HG03159 (cell line): ENCODE results near the gene JADE2.
"Not testable (repeated sequence)": the region's sequence is repeated elsewhere in the genome, so short reads cannot be mapped to it uniquely, and the experiment has no call there.

Source experiments
- ATAC-seq: cut with Tn5 transposase; IDR thresholded peaks from one replicate; pipeline ENCODE4 v1.9.1; 2021; ENCODE audit warnings: mild to moderate bottlenecking, moderate library complexity; ENCODE audit not compliant: unreplicated experiment

JADE2 gene

GRCh38 chr5:134550271-134551214, 25.1 kb downstream of the JADE2 start:
- ATAC-seq, result no peak

GRCh38 chr5:134551901-134552300, 26.4 kb downstream of the JADE2 start:
- ATAC-seq, result no peak

GRCh38 chr5:134552301-134552700, 26.8 kb downstream of the JADE2 start:
- ATAC-seq, result no peak

GRCh38 chr5:134552716-134553115, 27.2 kb downstream of the JADE2 start:
- ATAC-seq, result not testable (repeated sequence)

GRCh38 chr5:134553821-134554267, 28.4 kb downstream of the JADE2 start:
- ATAC-seq, result no peak

GRCh38 chr5:134554319-134555222, 29.1 kb downstream of the JADE2 start:
- peak; percentile 51 for ATAC-seq

GRCh38 chr5:134555223-134555889, 29.9 kb downstream of the JADE2 start:
- ATAC-seq, result no peak

GRCh38 chr5:134555890-134556311, 30.4 kb downstream of the JADE2 start:
- no peak for ATAC-seq

GRCh38 chr5:134556588-134556987, 31.1 kb downstream of the JADE2 start:
- not testable (repeated sequence) for ATAC-seq

- no peak for ATAC-seq
Measured at GRCh38 chr5:134556994-134557393, 31.5 kb downstream of the JADE2 start.

GRCh38 chr5:134559672-134560071, 34.2 kb downstream of the JADE2 start:
- ATAC-seq, result no peak

- ATAC-seq, result no peak
Measured at GRCh38 chr5:134560698-134561097, 35.2 kb downstream of the JADE2 start.

GRCh38 chr5:134561871-134562296, 36.4 kb downstream of the JADE2 start:
- ATAC-seq, result no peak

GRCh38 chr5:134563221-134563620, 37.8 kb downstream of the JADE2 start:
- no peak for ATAC-seq

- no peak for ATAC-seq
Measured at GRCh38 chr5:134563962-134564361, 38.5 kb downstream of the JADE2 start.

- ATAC-seq, result no peak
Measured at GRCh38 chr5:134564396-134564795, 38.9 kb downstream of the JADE2 start.

- no peak for ATAC-seq
Measured at GRCh38 chr5:134565791-134566740, 40.6 kb downstream of the JADE2 start.

- no peak for ATAC-seq
Measured at GRCh38 chr5:134566741-134567221, 41.3 kb downstream of the JADE2 start.

- no peak for ATAC-seq
Measured at GRCh38 chr5:134567641-134568336, 42.3 kb downstream of the JADE2 start.
